Measurements from ENCODE around the gene BTBD16.

Gene BTBD16

GRCh38 chr10:122352817-122353525, 81.9 kb downstream of the BTBD16 start:
- H3K27me3 ChIP-seq (replicated peaks; ENCODE audit: control insufficient read depth, insufficient read depth, low read length) = peaks cover 22% of the 10 kb centered on the region
- H3K9me3 ChIP-seq (ENCODE audit: control insufficient read depth, low read length) = no peaks in the 10 kb centered on the region
- H3K4me1 ChIP-seq (ENCODE audit: control insufficient read depth, insufficient read depth, low read length) = no peaks in the 10 kb centered on the region
- H3K4me3 ChIP-seq (ENCODE audit: low read length) = no peak overlapping the region
- DNase-seq (ENCODE audit: low read depth) = no peak
- no peak overlapping the region for H3K9ac ChIP-seq (ENCODE audit: low read length)
- H3K36me3 ChIP-seq (ENCODE audit: control insufficient read depth, insufficient read depth, low read length, severe bottlenecking) = no peaks in the 10 kb centered on the region

GRCh38 chr10:122354383-122354782, 83.3 kb downstream of the BTBD16 start:
- H3K4me1 ChIP-seq (ENCODE audit: control insufficient read depth, insufficient read depth, low read length) = no peaks in the 10 kb centered on the region
- no peaks in the 10 kb centered on the region for H3K36me3 ChIP-seq (ENCODE audit: control insufficient read depth, insufficient read depth, low read length, severe bottlenecking)
- H3K4me3 ChIP-seq (ENCODE audit: low read length) = no peak overlapping the region
- H3K9me3 ChIP-seq (ENCODE audit: control insufficient read depth, low read length) = no peaks in the 10 kb centered on the region
- DNase-seq (ENCODE audit: low read depth) = no peak
- H3K9ac ChIP-seq (ENCODE audit: low read length) = no peak overlapping the region
- peaks cover 22% of the 10 kb centered on the region for H3K27me3 ChIP-seq (replicated peaks; ENCODE audit: control insufficient read depth, insufficient read depth, low read length)

GRCh38 chr10:122357685-122358084, 86.6 kb downstream of the BTBD16 start:
- no peaks in the 10 kb centered on the region for H3K36me3 ChIP-seq (ENCODE audit: control insufficient read depth, insufficient read depth, low read length, severe bottlenecking)
- no peak overlapping the region for H3K4me3 ChIP-seq (ENCODE audit: low read length)
- no peaks in the 10 kb centered on the region for H3K9me3 ChIP-seq (ENCODE audit: control insufficient read depth, low read length)
- no peak for DNase-seq (ENCODE audit: low read depth)
- H3K9ac ChIP-seq (ENCODE audit: low read length) = no peak overlapping the region
- no peaks in the 10 kb centered on the region for H3K4me1 ChIP-seq (ENCODE audit: control insufficient read depth, insufficient read depth, low read length)
- peaks cover 10% of the 10 kb centered on the region for H3K27me3 ChIP-seq (replicated peaks; ENCODE audit: control insufficient read depth, insufficient read depth, low read length)

- H3K36me3 ChIP-seq (ENCODE audit: control insufficient read depth, insufficient read depth, low read length, severe bottlenecking) = no peaks in the 10 kb centered on the region
- H3K9ac ChIP-seq (ENCODE audit: low read length) = no peak overlapping the region
- no peaks in the 10 kb centered on the region for H3K27me3 ChIP-seq (replicated peaks; ENCODE audit: control insufficient read depth, insufficient read depth, low read length)
- no peaks in the 10 kb centered on the region for H3K4me1 ChIP-seq (ENCODE audit: control insufficient read depth, insufficient read depth, low read length)
- H3K9me3 ChIP-seq (ENCODE audit: control insufficient read depth, low read length) = no peaks in the 10 kb centered on the region
- DNase-seq (ENCODE audit: low read depth) = no peak
- no peak overlapping the region for H3K4me3 ChIP-seq (ENCODE audit: low read length)
These were observed 88.5 kb downstream of the BTBD16 start for GRCh38 chr10:122359621-122360020.

GRCh38 chr10:122361046-122361445, 90.0 kb downstream of the BTBD16 start:
- H3K9me3 ChIP-seq (ENCODE audit: control insufficient read depth, low read length) = no peaks in the 10 kb centered on the region
- no peak for DNase-seq (ENCODE audit: low read depth)
- H3K4me1 ChIP-seq (ENCODE audit: control insufficient read depth, insufficient read depth, low read length) = no peaks in the 10 kb centered on the region
- H3K4me3 ChIP-seq (ENCODE audit: low read length) = no peak overlapping the region
- no peak overlapping the region for H3K9ac ChIP-seq (ENCODE audit: low read length)
- no peaks in the 10 kb centered on the region for H3K36me3 ChIP-seq (ENCODE audit: control insufficient read depth, insufficient read depth, low read length, severe bottlenecking)
- H3K27me3 ChIP-seq (replicated peaks; ENCODE audit: control insufficient read depth, insufficient read depth, low read length) = no peaks in the 10 kb centered on the region

- Histone ChIP-seq H3K4me3 (ENCODE audit: low read length) (no peak overlapping the region), H3K36me3 (ENCODE audit: control insufficient read depth, insufficient read depth, low read length, severe bottlenecking) (no peaks in the 10 kb centered on the region), H3K27me3 (replicated peaks; ENCODE audit: control insufficient read depth, insufficient read depth, low read length) (peaks cover 4% of the 10 kb centered on the region), H3K9me3 (ENCODE audit: control insufficient read depth, low read length) (no peaks in the 10 kb centered on the region), H3K9ac (ENCODE audit: low read length) (no peak overlapping the region), H3K4me1 (ENCODE audit: control insufficient read depth, insufficient read depth, low read length) (no peaks in the 10 kb centered on the region)
- DNase-seq (ENCODE audit: low read depth) = no peak
These were observed 91.0 kb downstream of the BTBD16 start for GRCh38 chr10:122362031-122362592.

- Histone ChIP-seq H3K9ac (ENCODE audit: low read length) (no peak overlapping the region), H3K36me3 (ENCODE audit: control insufficient read depth, insufficient read depth, low read length, severe bottlenecking) (no peaks in the 10 kb centered on the region), H3K9me3 (ENCODE audit: control insufficient read depth, low read length) (peaks cover 3% of the 10 kb centered on the region), H3K4me1 (ENCODE audit: control insufficient read depth, insufficient read depth, low read length) (no peaks in the 10 kb centered on the region), H3K27me3 (replicated peaks; ENCODE audit: control insufficient read depth, insufficient read depth, low read length) (peaks cover 6% of the 10 kb centered on the region), H3K4me3 (ENCODE audit: low read length) (no peak overlapping the region)
- no peak for DNase-seq (ENCODE audit: low read depth)
These were observed 91.5 kb downstream of the BTBD16 start for GRCh38 chr10:122362621-122363020.

GRCh38 chr10:122363311-122363710, 92.2 kb downstream of the BTBD16 start:
- Histone ChIP-seq H3K4me1 (ENCODE audit: control insufficient read depth, insufficient read depth, low read length) (no peaks in the 10 kb centered on the region), H3K9me3 (ENCODE audit: control insufficient read depth, low read length) (peaks cover 4% of the 10 kb centered on the region), H3K36me3 (ENCODE audit: control insufficient read depth, insufficient read depth, low read length, severe bottlenecking) (no peaks in the 10 kb centered on the region), H3K4me3 (ENCODE audit: low read length) (no peak overlapping the region), H3K27me3 (replicated peaks; ENCODE audit: control insufficient read depth, insufficient read depth, low read length) (peaks cover 9% of the 10 kb centered on the region), H3K9ac (ENCODE audit: low read length) (no peak overlapping the region)
- no peak for DNase-seq (ENCODE audit: low read depth)

- peaks cover 14% of the 10 kb centered on the region for H3K27me3 ChIP-seq (replicated peaks; ENCODE audit: control insufficient read depth, insufficient read depth, low read length)
- no peak overlapping the region for H3K4me3 ChIP-seq (ENCODE audit: low read length)
- peak; percentile 24 for DNase-seq (ENCODE audit: low read depth)
- H3K36me3 ChIP-seq (ENCODE audit: control insufficient read depth, insufficient read depth, low read length, severe bottlenecking) = no peaks in the 10 kb centered on the region
- peaks cover 4% of the 10 kb centered on the region for H3K9me3 ChIP-seq (ENCODE audit: control insufficient read depth, low read length)
- H3K9ac ChIP-seq (ENCODE audit: low read length) = no peak overlapping the region
- H3K4me1 ChIP-seq (ENCODE audit: control insufficient read depth, insufficient read depth, low read length) = no peaks in the 10 kb centered on the region
These were observed 92.8 kb downstream of the BTBD16 start for GRCh38 chr10:122363722-122364463.

- no peak overlapping the region for H3K9ac ChIP-seq (ENCODE audit: low read length)
- no peaks in the 10 kb centered on the region for H3K36me3 ChIP-seq (ENCODE audit: control insufficient read depth, insufficient read depth, low read length, severe bottlenecking)
- H3K27me3 ChIP-seq (replicated peaks; ENCODE audit: control insufficient read depth, insufficient read depth, low read length) = peaks cover 14% of the 10 kb centered on the region
- DNase-seq (ENCODE audit: low read depth) = no peak
- H3K4me3 ChIP-seq (ENCODE audit: low read length) = no peak overlapping the region
- H3K4me1 ChIP-seq (ENCODE audit: control insufficient read depth, insufficient read depth, low read length) = peaks cover 7% of the 10 kb centered on the region
- H3K9me3 ChIP-seq (ENCODE audit: control insufficient read depth, low read length) = peaks cover 4% of the 10 kb centered on the region
These were observed 97.6 kb downstream of the BTBD16 start for GRCh38 chr10:122368502-122369254.

GRCh38 chr10:122373108-122373507, 102.0 kb downstream of the BTBD16 start:
- Histone ChIP-seq H3K36me3 (ENCODE audit: control insufficient read depth, insufficient read depth, low read length, severe bottlenecking) (no peaks in the 10 kb centered on the region), H3K4me1 (ENCODE audit: control insufficient read depth, insufficient read depth, low read length) (peaks cover 15% of the 10 kb centered on the region), H3K9ac (ENCODE audit: low read length) (peak overlapping the region; percentile 92), H3K9me3 (ENCODE audit: control insufficient read depth, low read length) (no peaks in the 10 kb centered on the region), H3K4me3 (ENCODE audit: low read length) (peak overlapping the region; percentile 95), H3K27me3 (replicated peaks; ENCODE audit: control insufficient read depth, insufficient read depth, low read length) (peaks cover 7% of the 10 kb centered on the region)
- DNase-seq (ENCODE audit: low read depth) = no peak
